Prostate gland (tissue), 2 donors: Measurements from ENCODE around the gene ADAMTSL3. TPM values are rescaled to one million over a fixed set of nuclear protein-coding genes. Genes with fewer than 3 reads are reported as not detected.
"Not testable (repeated sequence)": the region's sequence is repeated elsewhere in the genome, so short reads cannot be mapped to it uniquely, and the experiment has no call there.

ENCODE experiments used
- DNase-seq: peaks from one replicate; pipeline ENCODE4 v3.0.0-alpha.2; 2019; ENCODE audit warnings: low spot score
- H3K27ac ChIP-seq, 2 donors: fragments of 200-600 bp; sonication (generic); 2 replicates each; pipeline ENCODE4 v1.5.1; 2017 to 2019
- H3K27me3 ChIP-seq: fragments of 200-600 bp; sonication (generic); replicated peaks from 2 replicates; pipeline ENCODE4 v1.5.1; 2019; ENCODE audit not compliant: insufficient read depth
- H3K36me3 ChIP-seq, 2 donors: fragments of 200-600 bp; sonication (generic); 1 replicate in 1 of 2; 2 replicates in 1 of 2; pipeline versions ENCODE4 v1.5.1 to v1.8.1; 2017 to 2019
- H3K4me1 ChIP-seq: fragments of 200-600 bp; sonication (generic); replicated peaks from 2 replicates; pipeline ENCODE4 v1.5.1; 2019
- H3K4me3 ChIP-seq, 2 donors: fragments of 200-600 bp; sonication (generic); 2 replicates each; pipeline ENCODE4 v1.5.1; 2017 to 2019
- H3K9me3 ChIP-seq: fragments of 200-600 bp; sonication (generic); 2 replicates; pipeline ENCODE4 v1.5.1; 2017
- CTCF ChIP-seq, 4 experiments: fragments of 200-600 bp in 2 of 4; fragments of 450-650 bp in 2 of 4; sonication (generic) in 2 of 4; IDR thresholded peaks; 1 replicate in 3 of 4; 2 replicates in 1 of 4; pipeline ENCODE4 v1.5.1; 2016 to 2019; ENCODE audit warnings: antibody characterized with exemption in 4 of 4, mild to moderate bottlenecking in 2 of 4, moderate library complexity in 2 of 4
- POLR2A ChIP-seq: fragments of 450-650 bp; IDR thresholded peaks from one replicate; pipeline ENCODE4 v1.6.1; 2016; ENCODE audit warnings: antibody characterized with exemption, mild to moderate bottlenecking
- POLR2AphosphoS5 ChIP-seq: sonication (generic); formaldehyde crosslinking; IDR thresholded peaks from one replicate; pipeline ENCODE4 v1.6.1; 2017; ENCODE audit warnings: antibody characterized with exemption
- WGBS: methylation state at CpG from one replicate; pipeline ENCODE4 v1.1.5; 2018; 5-methylcytosine and 5-hydroxymethylcytosine counted together
- intact Hi-C: fragments of 100-400 bp; cut with DNase I; formaldehyde crosslinking; loops from one replicate; pipeline ENCODE4 v1.14.2; 2022
- small RNA-seq, 2 donors: library from RNA; depleted of rRNA; stranded (forward); fragments of <200 nt; gene quantifications; one replicate each; pipeline ENCODE3, GENCODE V24; 2016
- total RNA-seq, 2 donors: library from RNA; depleted of rRNA; stranded (reverse); fragments of >200 nt; gene quantifications; one replicate each; pipeline ENCODE4 v1.1.0, GENCODE V29; 2016

Gene ADAMTSL3
- total RNA-seq, 2 donors from 2014 or later = 4.5 to 25.2 TPM

- DNase-seq = peak; percentile 5
- peaks cover 4% of the 10 kb centered on the region for H3K27me3 ChIP-seq
- no peaks in the 10 kb centered on the region for H3K36me3 ChIP-seq
- H3K27ac ChIP-seq = no peak overlapping the region
- no peaks in the 10 kb centered on the region for H3K9me3 ChIP-seq
- WGBS = 3% methylated on average over 65 of the region's 65 CpGs
- H3K4me3 ChIP-seq = peak overlapping the region; percentile 22 to 24
- H3K4me1 ChIP-seq = no peaks in the 10 kb centered on the region
- intact Hi-C loops = no loop called here
- TF ChIP-seq POLR2A (no peak), POLR2AphosphoS5 (no peak), CTCF (IDR thresholded peaks at IDR 0.05) (no peak)
Measured at GRCh38 chr15:84079885-84080777, 426.2 kb downstream of the ADAMTSL3 start.

DNA sequence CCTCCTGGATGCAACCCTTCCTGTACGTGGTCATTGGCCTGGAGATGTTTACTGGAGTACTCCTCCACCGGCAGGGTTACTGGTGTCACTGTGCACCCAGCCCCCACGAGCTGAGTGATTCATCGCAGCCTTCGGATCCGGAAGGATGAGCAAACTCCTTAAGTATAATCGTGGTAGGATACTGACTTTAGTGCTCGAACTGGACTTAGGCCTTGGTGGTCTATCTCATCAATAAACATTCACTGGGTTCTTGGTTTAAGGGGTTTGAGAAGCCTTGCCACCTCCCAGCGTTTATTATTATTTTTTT is 426.8 kb downstream of the ADAMTSL3 start:
- H3K9me3 ChIP-seq, H3K27me3 ChIP-seq, DNase-seq, H3K36me3 ChIP-seq, H3K4me1 ChIP-seq, H3K27ac ChIP-seq, intact Hi-C loops, H3K4me3 ChIP-seq: not testable (repeated sequence)
- 43% methylated on average over 9 of the region's 9 CpGs for WGBS

DNA sequence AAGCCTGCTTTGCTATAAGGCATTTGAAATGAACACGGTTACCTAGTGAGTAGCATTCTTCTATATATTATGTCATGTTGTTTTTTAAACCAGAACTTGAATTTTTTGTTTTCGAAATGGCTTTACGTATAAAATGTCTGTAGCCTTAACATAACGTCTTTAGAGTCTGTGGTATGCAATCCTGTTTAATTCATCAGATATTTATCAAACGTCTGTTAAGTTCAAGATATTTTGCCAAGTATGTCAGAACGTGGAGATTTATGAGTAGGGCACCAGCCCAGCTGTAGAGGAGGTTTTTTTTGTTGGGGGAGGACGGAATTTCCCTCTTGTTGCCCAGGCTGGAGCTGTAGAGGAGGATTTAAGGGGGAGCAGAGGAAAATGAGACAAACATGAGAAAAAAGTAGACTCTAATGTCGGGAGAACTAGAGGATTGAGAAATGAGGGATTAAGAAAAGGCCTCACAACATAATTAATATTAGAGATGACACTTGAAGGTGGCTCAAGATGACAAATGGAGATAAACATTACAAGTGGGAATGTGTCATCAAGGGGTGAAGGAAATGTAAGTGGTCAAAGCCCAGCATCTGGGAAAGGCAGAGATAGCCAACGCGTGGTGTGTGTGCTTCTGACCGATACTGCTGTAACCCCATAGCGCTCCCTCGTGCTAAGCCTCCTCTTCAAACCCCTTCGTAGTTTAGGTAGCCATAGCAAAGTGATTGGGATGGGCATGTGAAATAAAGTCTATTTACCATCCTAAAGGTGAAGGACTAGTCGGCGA is 427.7 kb downstream of the ADAMTSL3 start:
- Histone ChIP-seq H3K9me3 (no peaks in the 10 kb centered on the region), H3K4me3 (no peak overlapping the region), H3K36me3 (no peaks in the 10 kb centered on the region), H3K27me3 (peaks cover 4% of the 10 kb centered on the region), H3K4me1 (no peaks in the 10 kb centered on the region), H3K27ac (no peak overlapping the region)
- no peak for DNase-seq
- no peak for TF ChIP-seq POLR2A
- no peak for TF ChIP-seq CTCF (IDR thresholded peaks at IDR 0.05)
- TF ChIP-seq POLR2AphosphoS5 = no peak
- 70% methylated on average over 16 of the region's 16 CpGs for WGBS
- intact Hi-C loops = no loop called here

- TF ChIP-seq POLR2AphosphoS5 (no peak), POLR2A (no peak), CTCF (IDR thresholded peaks at IDR 0.05) (no peak)
- DNase-seq = no peak
- H3K9me3 ChIP-seq = no peaks in the 10 kb centered on the region
- no peak overlapping the region for H3K27ac ChIP-seq
- intact Hi-C loops = no loop called here
- H3K36me3 ChIP-seq = no peaks in the 10 kb centered on the region
- H3K27me3 ChIP-seq = peaks cover 4% of the 10 kb centered on the region
- no peaks in the 10 kb centered on the region for H3K4me1 ChIP-seq
- WGBS = 79% methylated on average over 2 of the region's 2 CpGs
- no peak overlapping the region for H3K4me3 ChIP-seq
Measured at GRCh38 chr15:84082739-84083138, 428.8 kb downstream of the ADAMTSL3 start.

DNA sequence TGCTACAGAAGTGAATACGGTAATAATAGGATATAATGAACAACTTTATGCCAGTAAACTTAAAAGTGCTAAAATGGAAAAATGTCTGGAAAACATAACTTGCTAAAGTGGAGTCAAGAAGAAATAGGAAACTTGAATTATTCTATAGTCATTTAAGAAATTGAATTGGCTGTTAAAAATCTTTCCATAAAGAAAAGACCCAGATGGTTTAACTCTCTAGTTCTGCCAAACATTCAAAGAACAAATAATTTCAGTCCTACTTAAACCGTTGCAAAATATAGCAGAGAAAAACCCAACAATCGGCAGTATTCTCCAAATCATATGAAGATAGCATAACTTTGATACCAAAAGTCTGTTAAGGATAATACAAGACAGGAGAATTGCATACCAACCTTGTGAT is 432.1 kb downstream of the ADAMTSL3 start:
- H3K27ac ChIP-seq, H3K27me3 ChIP-seq, H3K9me3 ChIP-seq, DNase-seq, H3K4me1 ChIP-seq, intact Hi-C loops, H3K36me3 ChIP-seq, H3K4me3 ChIP-seq: not testable (repeated sequence)
- 65% methylated on average over 3 of the region's 3 CpGs for WGBS

Small RNA genes lying within 50 kb of the gene (small RNA-seq; reads per million reads assigned to genes)
- 0 reads per million in 2 donors for gene RNU6-1339P
- gene RNU6-401P = 0 reads per million in 2 donors

Other genes with a start within 250 kb of the ADAMTSL3 start
- gene SH3GL3, start 206.8 kb upstream of the ADAMTSL3 start, total RNA-seq = 1 to 10 TPM; 2.2 to 7.4 TPM